ENCODE results near the gene FOXP1.
A peak's percentile ranks its signal among the peaks of the same experiment; 100 is the strongest.

FOXP1 gene

DNA sequence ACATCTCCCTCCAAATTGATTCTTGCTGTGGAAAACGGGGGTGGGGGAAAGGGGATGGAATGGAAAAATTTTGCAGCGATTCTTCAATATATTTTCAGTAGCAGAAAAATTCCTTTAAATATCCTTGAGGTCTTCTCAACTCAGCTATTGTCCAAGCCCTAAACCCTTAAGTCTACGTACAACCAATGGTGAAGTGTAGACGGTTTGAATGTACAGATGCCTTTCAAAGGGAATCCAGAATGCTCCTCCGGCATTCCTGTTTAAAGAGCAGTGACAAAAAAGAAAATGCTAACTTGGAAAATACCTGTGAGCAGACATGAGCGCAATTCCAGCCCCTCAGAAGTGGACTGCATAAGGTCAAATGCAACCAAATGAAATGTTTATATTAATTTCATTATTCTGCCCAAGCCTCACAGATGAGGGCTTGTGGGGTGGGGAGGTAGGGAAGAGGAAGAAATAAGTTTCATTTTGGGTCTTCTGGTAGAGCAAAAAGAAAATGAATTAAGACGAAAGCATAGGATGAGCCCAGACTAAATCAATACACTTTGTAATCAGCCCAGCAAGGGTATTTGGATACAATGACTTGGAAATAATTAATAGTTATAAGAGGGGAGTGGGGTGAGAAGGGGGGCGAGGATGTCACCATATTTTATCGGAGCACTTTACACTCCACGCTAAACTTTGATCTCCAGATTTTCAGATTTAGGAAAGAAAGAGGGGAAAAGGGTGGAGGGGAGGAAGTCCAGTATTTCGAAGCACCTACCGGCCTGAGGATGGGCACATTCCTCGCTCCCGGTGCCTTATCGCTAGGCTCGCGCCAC, 2.7 kb downstream of the FOXP1 start:
- Histone ChIP-seq H3K9me3 (ENCODE audit: control insufficient read depth in 1 of 2, low read length in 2 of 2) (no peaks in the 10 kb centered on the region), H3K9ac (ENCODE audit: low read depth in 1 of 2, low read length in 2 of 2) (peak overlapping the region; percentile 88 to 94), H3K36me3 (ENCODE audit: control insufficient read depth in 1 of 2, insufficient read depth in 2 of 2, low read length in 2 of 2) (no peaks in the 10 kb centered on the region), H3K4me1 (ENCODE audit: control insufficient read depth in 1 of 2, insufficient read depth in 2 of 2, low read length in 2 of 2) (peaks cover 28 to 47% of the 10 kb centered on the region in 2 donors), H3K27me3 (ENCODE audit: control insufficient read depth in 1 of 2, insufficient read depth in 2 of 2, low read length in 2 of 2) (no peaks in the 10 kb centered on the region), H3K4me3 (ENCODE audit: low read depth in 1 of 2, low read length in 2 of 2) (peak overlapping the region; percentile 90 to 94), H3K27ac (ENCODE audit: low read depth, low read length) (peak overlapping the region; percentile 74)

DNA sequence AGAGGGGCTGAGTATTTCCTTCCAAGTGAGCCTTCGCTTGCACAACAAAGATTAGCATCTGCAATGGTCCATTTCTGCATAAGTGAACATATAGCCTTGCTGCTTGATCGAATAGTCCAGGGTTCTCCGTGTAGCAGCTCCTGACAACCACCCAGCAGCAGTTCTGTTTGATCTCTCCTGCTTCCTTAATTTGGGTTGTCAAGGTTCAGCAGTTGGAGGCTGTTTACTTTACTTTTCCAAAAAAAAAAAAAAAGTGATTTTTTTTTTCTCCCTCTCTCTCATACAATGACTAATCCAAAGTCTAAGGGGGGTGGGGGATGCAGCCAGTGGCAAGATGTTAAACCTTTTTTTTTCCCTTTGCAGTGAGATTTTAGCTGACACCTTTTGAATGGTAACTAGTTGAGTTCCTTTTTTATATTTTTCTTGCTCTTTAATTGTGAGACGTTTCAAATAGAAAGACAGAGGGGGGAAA, 3.6 kb downstream of the FOXP1 start:
- H3K9me3 ChIP-seq (ENCODE audit: control insufficient read depth in 1 of 2, low read length in 2 of 2) = no peaks in the 10 kb centered on the region
- no peaks in the 10 kb centered on the region for H3K27me3 ChIP-seq (ENCODE audit: control insufficient read depth in 1 of 2, insufficient read depth in 2 of 2, low read length in 2 of 2)
- H3K9ac ChIP-seq (ENCODE audit: low read depth in 1 of 2, low read length in 2 of 2) = peak overlapping the region in 1 of 2 donors; percentile 94
- peaks cover 28 to 49% of the 10 kb centered on the region in 2 donors for H3K4me1 ChIP-seq (ENCODE audit: control insufficient read depth in 1 of 2, insufficient read depth in 2 of 2, low read length in 2 of 2)
- H3K27ac ChIP-seq (ENCODE audit: low read depth, low read length) = no peak overlapping the region
- H3K4me3 ChIP-seq (ENCODE audit: low read depth in 1 of 2, low read length in 2 of 2) = peak overlapping the region; percentile 11 to 47
- H3K36me3 ChIP-seq (ENCODE audit: control insufficient read depth in 1 of 2, insufficient read depth in 2 of 2, low read length in 2 of 2) = peaks cover 0 to 4% of the 10 kb centered on the region in 2 donors

DNA sequence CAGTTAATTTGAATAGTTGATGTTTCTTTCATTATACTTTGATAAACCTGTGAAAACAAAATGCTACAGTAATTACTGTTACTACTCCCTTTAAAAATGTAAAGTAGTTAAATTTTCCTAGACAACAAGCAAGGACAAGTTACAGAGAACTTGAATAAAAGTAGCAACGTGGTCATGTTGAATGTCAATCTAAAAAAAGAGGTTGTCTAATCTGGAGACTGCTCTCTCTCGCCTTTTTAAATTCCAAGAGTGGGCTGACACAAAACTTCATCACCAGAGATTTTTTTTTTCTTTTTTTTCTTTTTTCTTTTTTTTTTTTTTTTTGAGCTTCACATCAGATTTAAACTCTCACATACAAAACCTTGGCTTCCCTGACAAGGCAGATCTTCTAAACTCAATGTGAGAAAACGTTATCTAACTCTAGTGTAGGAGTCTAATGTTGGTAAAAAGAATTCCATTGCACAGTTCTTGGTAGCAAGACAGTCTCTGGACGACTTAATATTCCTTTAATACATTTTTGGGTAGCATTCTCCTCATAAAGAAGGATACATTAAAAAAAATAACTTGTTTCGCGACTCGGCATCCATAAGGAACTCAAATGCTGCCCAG, 4.1 kb downstream of the FOXP1 start:
- H3K27me3 ChIP-seq (ENCODE audit: control insufficient read depth in 1 of 2, insufficient read depth in 2 of 2, low read length in 2 of 2) = no peaks in the 10 kb centered on the region
- no peaks in the 10 kb centered on the region for H3K9me3 ChIP-seq (ENCODE audit: control insufficient read depth in 1 of 2, low read length in 2 of 2)
- H3K4me1 ChIP-seq (ENCODE audit: control insufficient read depth in 1 of 2, insufficient read depth in 2 of 2, low read length in 2 of 2) = peaks cover 24 to 49% of the 10 kb centered on the region in 2 donors
- no peak overlapping the region for H3K9ac ChIP-seq (ENCODE audit: low read depth in 1 of 2, low read length in 2 of 2)
- H3K36me3 ChIP-seq (ENCODE audit: control insufficient read depth in 1 of 2, insufficient read depth in 2 of 2, low read length in 2 of 2) = peaks cover 0 to 4% of the 10 kb centered on the region in 2 donors
- no peak overlapping the region for H3K27ac ChIP-seq (ENCODE audit: low read depth, low read length)
- peak overlapping the region; percentile 11 to 47 for H3K4me3 ChIP-seq (ENCODE audit: low read depth in 1 of 2, low read length in 2 of 2)

DNA sequence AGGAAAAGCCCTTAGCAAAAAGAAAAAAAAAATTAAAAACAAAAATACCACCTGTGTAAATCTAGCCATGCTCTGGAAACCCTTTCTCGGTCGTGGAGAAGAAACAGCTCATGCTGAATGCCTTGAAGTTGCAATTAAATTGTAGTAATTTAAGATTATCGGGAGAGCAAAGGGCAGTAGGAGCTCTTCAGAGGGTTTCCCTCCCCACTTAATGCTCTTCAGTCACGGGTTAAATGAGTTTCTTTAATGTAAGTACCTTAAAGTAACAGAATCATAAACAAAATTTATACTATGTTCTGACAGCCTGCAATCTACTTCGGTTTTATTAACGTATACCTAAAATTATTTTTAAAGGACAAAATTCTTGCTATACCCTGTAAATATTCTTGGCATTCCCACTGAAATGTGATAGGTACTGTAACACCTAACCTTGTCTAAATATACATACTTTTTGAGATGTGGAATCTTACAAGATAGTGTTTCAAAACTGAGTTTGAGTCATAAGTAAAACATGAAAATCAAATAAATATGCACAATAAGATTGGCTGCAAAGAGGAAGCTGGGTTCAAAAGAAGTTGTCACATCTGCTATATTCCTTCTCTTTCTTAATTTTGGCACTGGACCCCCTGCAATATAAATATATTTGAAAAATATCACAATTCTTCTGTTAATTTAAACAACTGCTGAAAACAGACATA, 5.3 kb downstream of the FOXP1 start:
- Histone ChIP-seq H3K27ac (ENCODE audit: low read depth, low read length) (no peak overlapping the region), H3K9me3 (ENCODE audit: control insufficient read depth in 1 of 2, low read length in 2 of 2) (no peaks in the 10 kb centered on the region), H3K4me1 (ENCODE audit: control insufficient read depth in 1 of 2, insufficient read depth in 2 of 2, low read length in 2 of 2) (peaks cover 24 to 49% of the 10 kb centered on the region in 2 donors), H3K27me3 (ENCODE audit: control insufficient read depth in 1 of 2, insufficient read depth in 2 of 2, low read length in 2 of 2) (no peaks in the 10 kb centered on the region), H3K36me3 (ENCODE audit: control insufficient read depth in 1 of 2, insufficient read depth in 2 of 2, low read length in 2 of 2) (peaks cover 0 to 6% of the 10 kb centered on the region in 2 donors), H3K9ac (ENCODE audit: low read depth in 1 of 2, low read length in 2 of 2) (no peak overlapping the region), H3K4me3 (ENCODE audit: low read depth in 1 of 2, low read length in 2 of 2) (no peak overlapping the region)

DNA sequence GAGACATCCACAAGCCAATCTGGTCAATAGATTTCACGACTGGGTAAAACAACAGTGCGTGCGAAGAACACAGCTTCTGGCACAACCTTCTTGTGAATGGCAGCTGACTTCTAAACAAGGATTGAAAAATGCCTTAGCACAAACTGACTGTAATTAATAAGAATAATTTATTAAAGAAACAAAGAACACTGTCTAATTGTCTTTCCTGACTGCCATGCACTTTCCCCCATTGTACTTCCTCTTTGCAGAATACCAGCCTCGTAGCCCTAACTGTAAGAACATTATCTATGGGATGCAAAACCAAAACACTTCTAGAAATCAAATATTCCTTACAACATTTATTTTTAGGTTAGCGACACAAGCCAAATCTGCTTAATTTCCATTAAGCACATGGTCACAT, 6.5 kb downstream of the FOXP1 start:
- Histone ChIP-seq H3K9ac (ENCODE audit: low read depth in 1 of 2, low read length in 2 of 2) (no peak overlapping the region), H3K4me1 (ENCODE audit: control insufficient read depth in 1 of 2, insufficient read depth in 2 of 2, low read length in 2 of 2) (peaks cover 24 to 49% of the 10 kb centered on the region in 2 donors), H3K9me3 (ENCODE audit: control insufficient read depth in 1 of 2, low read length in 2 of 2) (no peaks in the 10 kb centered on the region), H3K36me3 (ENCODE audit: control insufficient read depth in 1 of 2, insufficient read depth in 2 of 2, low read length in 2 of 2) (peaks cover 0 to 11% of the 10 kb centered on the region in 2 donors), H3K4me3 (ENCODE audit: low read depth in 1 of 2, low read length in 2 of 2) (peak overlapping the region; percentile 12 to 23), H3K27ac (ENCODE audit: low read depth, low read length) (no peak overlapping the region), H3K27me3 (ENCODE audit: control insufficient read depth in 1 of 2, insufficient read depth in 2 of 2, low read length in 2 of 2) (no peaks in the 10 kb centered on the region)

DNA sequence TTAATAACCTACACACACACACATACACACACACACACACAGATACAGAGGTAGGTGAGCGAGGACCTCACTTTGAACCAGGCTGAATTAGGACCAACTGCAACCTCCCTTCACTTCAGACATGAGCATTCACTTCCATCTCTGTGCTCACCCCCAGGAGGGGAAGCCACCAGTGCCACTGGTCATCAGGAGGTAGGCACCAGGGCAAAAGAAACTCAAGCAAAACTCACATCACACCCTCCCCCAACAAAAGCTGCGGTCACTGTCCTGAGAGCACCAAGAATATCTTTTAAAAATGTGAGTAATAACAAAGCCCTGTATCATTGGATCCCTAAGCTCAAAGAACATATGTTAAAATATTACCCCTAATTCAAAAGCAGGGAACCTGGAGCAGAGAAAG, 8.1 kb downstream of the FOXP1 start:
- no peaks in the 10 kb centered on the region for H3K27me3 ChIP-seq (ENCODE audit: control insufficient read depth in 1 of 2, insufficient read depth in 2 of 2, low read length in 2 of 2)
- no peak overlapping the region for H3K4me3 ChIP-seq (ENCODE audit: low read depth in 1 of 2, low read length in 2 of 2)
- no peak overlapping the region for H3K27ac ChIP-seq (ENCODE audit: low read depth, low read length)
- peaks cover 17 to 44% of the 10 kb centered on the region in 2 donors for H3K4me1 ChIP-seq (ENCODE audit: control insufficient read depth in 1 of 2, insufficient read depth in 2 of 2, low read length in 2 of 2)
- H3K36me3 ChIP-seq (ENCODE audit: control insufficient read depth in 1 of 2, insufficient read depth in 2 of 2, low read length in 2 of 2) = peaks cover 0 to 15% of the 10 kb centered on the region in 2 donors
- H3K9ac ChIP-seq (ENCODE audit: low read depth in 1 of 2, low read length in 2 of 2) = no peak overlapping the region
- no peaks in the 10 kb centered on the region for H3K9me3 ChIP-seq (ENCODE audit: control insufficient read depth in 1 of 2, low read length in 2 of 2)

DNA sequence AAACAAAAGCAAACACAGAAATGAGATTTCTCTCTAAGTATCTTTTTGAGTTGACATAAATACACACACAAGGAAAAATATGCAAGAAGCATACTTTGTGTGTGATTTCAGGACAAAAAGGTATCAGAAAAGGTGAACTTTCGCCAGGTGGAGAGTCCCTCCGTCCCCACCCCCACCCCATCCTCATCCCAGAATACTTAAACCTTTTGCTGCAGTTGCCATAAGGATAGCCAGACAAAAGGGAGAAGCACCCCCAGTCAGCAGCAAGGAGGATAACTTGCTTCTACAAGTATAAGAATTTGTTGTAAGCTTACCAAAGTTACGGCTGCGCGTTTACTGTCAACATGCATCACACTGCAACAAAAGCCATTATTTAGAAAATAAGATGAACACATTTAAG, 10.3 kb downstream of the FOXP1 start:
- Histone ChIP-seq H3K9ac (ENCODE audit: low read depth in 1 of 2, low read length in 2 of 2) (no peak overlapping the region), H3K27me3 (ENCODE audit: control insufficient read depth in 1 of 2, insufficient read depth in 2 of 2, low read length in 2 of 2) (no peaks in the 10 kb centered on the region), H3K9me3 (ENCODE audit: control insufficient read depth in 1 of 2, low read length in 2 of 2) (no peaks in the 10 kb centered on the region), H3K36me3 (ENCODE audit: control insufficient read depth in 1 of 2, insufficient read depth in 2 of 2, low read length in 2 of 2) (peaks cover 0 to 17% of the 10 kb centered on the region in 2 donors), H3K27ac (ENCODE audit: low read depth, low read length) (no peak overlapping the region), H3K4me3 (ENCODE audit: low read depth in 1 of 2, low read length in 2 of 2) (no peak overlapping the region), H3K4me1 (ENCODE audit: control insufficient read depth in 1 of 2, insufficient read depth in 2 of 2, low read length in 2 of 2) (peaks cover 14 to 27% of the 10 kb centered on the region in 2 donors)

DNA sequence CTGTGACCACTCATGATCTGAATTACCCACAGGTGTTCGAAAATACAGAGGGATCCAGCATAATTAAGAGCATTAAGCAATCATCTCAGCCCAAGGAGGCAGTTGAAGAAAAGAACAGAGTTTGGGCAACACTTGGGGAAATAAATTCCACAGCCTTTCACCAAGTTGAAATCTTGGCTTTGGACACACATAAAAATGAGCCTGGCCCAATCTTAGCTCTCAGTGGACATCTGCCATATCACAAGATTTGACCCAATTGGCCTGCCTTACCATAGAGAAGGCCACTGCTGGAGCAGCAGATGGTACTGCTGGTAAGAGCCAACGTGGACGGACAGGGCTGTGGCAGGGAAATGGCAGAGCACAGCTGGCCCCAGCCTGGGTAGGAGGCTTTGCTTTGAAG, 13.0 kb downstream of the FOXP1 start:
- Histone ChIP-seq H3K4me1 (ENCODE audit: control insufficient read depth in 1 of 2, insufficient read depth in 2 of 2, low read length in 2 of 2) (peaks cover 0 to 4% of the 10 kb centered on the region in 2 donors), H3K4me3 (ENCODE audit: low read depth in 1 of 2, low read length in 2 of 2) (no peak overlapping the region), H3K27ac (ENCODE audit: low read depth, low read length) (no peak overlapping the region), H3K9me3 (ENCODE audit: control insufficient read depth in 1 of 2, low read length in 2 of 2) (no peaks in the 10 kb centered on the region), H3K27me3 (ENCODE audit: control insufficient read depth in 1 of 2, insufficient read depth in 2 of 2, low read length in 2 of 2) (no peaks in the 10 kb centered on the region), H3K36me3 (ENCODE audit: control insufficient read depth in 1 of 2, insufficient read depth in 2 of 2, low read length in 2 of 2) (peaks cover 0 to 26% of the 10 kb centered on the region in 2 donors), H3K9ac (ENCODE audit: low read depth in 1 of 2, low read length in 2 of 2) (no peak overlapping the region)

DNA sequence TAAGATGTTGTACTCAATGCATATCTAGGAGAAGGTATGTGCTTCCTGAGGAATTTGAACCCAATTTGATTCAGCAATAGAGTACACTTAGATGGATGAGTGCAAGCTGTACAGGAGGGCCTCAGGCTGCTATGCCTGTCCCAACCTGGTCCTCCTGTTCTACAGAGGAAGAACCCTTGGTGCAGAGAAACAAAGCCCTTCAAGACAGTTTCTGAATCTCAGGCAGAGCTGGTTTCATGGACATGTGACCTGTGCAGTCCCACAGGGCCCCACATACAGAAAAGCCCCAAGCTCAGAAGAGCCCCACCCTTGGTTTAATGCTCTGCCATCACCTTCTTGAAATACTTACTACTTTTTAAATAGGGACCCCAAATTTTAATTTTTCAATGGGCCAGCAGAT, 15.3 kb downstream of the FOXP1 start:
- H3K4me3 ChIP-seq (ENCODE audit: low read depth in 1 of 2, low read length in 2 of 2) = no peak overlapping the region
- H3K9me3 ChIP-seq (ENCODE audit: control insufficient read depth in 1 of 2, low read length in 2 of 2) = no peaks in the 10 kb centered on the region
- peaks cover 0 to 20% of the 10 kb centered on the region in 2 donors for H3K36me3 ChIP-seq (ENCODE audit: control insufficient read depth in 1 of 2, insufficient read depth in 2 of 2, low read length in 2 of 2)
- no peak overlapping the region for H3K9ac ChIP-seq (ENCODE audit: low read depth in 1 of 2, low read length in 2 of 2)
- no peak overlapping the region for H3K27ac ChIP-seq (ENCODE audit: low read depth, low read length)
- H3K27me3 ChIP-seq (ENCODE audit: control insufficient read depth in 1 of 2, insufficient read depth in 2 of 2, low read length in 2 of 2) = no peaks in the 10 kb centered on the region
- H3K4me1 ChIP-seq (ENCODE audit: control insufficient read depth in 1 of 2, insufficient read depth in 2 of 2, low read length in 2 of 2) = peaks cover 14 to 18% of the 10 kb centered on the region in 2 donors

DNA sequence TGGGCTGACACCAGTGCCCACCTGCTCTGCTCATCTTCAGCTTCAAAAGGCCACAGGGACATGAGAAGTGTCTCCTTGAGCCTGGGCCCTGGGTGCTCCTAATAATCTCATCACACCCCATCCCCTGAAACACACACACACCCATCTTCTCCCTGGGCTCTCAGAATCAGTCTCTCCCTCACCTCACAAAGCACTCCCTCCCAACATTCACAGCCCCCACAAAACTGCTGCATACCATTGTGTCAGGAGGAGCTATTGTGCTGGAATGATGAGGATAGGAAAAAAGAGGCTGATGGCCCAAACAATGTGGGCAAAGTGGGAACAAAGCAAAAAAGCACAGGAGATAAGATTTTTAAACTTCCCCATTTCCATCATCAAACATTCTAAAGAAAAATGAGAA, 16.8 kb downstream of the FOXP1 start:
- Histone ChIP-seq H3K9ac (ENCODE audit: low read depth in 1 of 2, low read length in 2 of 2) (no peak overlapping the region), H3K4me1 (ENCODE audit: control insufficient read depth in 1 of 2, insufficient read depth in 2 of 2, low read length in 2 of 2) (peaks cover 19 to 24% of the 10 kb centered on the region in 2 donors), H3K9me3 (ENCODE audit: control insufficient read depth in 1 of 2, low read length in 2 of 2) (no peaks in the 10 kb centered on the region), H3K4me3 (ENCODE audit: low read depth in 1 of 2, low read length in 2 of 2) (no peak overlapping the region), H3K27me3 (ENCODE audit: control insufficient read depth in 1 of 2, insufficient read depth in 2 of 2, low read length in 2 of 2) (no peaks in the 10 kb centered on the region), H3K27ac (ENCODE audit: low read depth, low read length) (no peak overlapping the region), H3K36me3 (ENCODE audit: control insufficient read depth in 1 of 2, insufficient read depth in 2 of 2, low read length in 2 of 2) (peaks cover 0 to 15% of the 10 kb centered on the region in 2 donors)

Measured in duodenal mucosa (tissue), 2 donors.